Measurements from ENCODE around the gene TTC19. TPM values are rescaled to one million over a fixed set of nuclear protein-coding genes. Genes with fewer than 3 reads are reported as not detected.

Gene TTC19
- total RNA-seq, 1 donor from 2014 or later, result 21.9 TPM

DNA sequence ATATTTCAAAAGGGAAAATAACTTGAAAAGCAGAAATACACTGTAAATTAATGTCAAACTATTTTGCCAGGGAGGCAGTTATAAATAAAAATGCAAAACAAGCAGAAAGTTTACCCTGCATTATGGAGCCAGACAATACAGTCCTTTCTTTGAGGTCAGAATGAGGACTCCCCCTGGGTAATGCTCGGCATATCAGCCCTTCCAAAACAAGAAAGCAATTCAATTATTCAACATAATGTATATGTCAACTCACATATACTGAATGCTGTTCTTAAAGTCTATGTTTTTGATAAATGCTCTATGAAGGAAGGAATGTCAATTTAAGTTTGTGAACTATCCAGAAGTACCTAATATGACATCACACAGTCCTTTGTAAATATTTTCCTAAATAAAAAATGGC, 72.4 kb downstream of the TTC19 start:
- DNase-seq (ENCODE audit: low read depth) (no peak), FAIRE-seq (no peak)
- H3K4me1 Mint-ChIP-seq (ENCODE audit: low read depth, unreplicated experiment), result no peaks in the 10 kb centered on the region
- Histone ChIP-seq H3K9ac (ENCODE audit: low read length) (no peak overlapping the region), H3K79me2 (ENCODE audit: insufficient read depth, low read length) (peaks cover 4% of the 10 kb centered on the region), H3K4me3 (ENCODE audit: insufficient read depth, low read depth, low read length) (no peak overlapping the region), H3K36me3 (ENCODE audit: insufficient read depth, low read length) (peaks cover 61% of the 10 kb centered on the region), H3K4me2 (ENCODE audit: low read length) (no peak overlapping the region), H3K4me1 (ENCODE audit: insufficient read depth, low read length) (no peaks in the 10 kb centered on the region), H2AFZ (ENCODE audit: low read depth, low read length) (no peak overlapping the region), H4K20me1 (ENCODE audit: insufficient read depth, low read length) (peaks cover 9% of the 10 kb centered on the region), H3K27ac (ENCODE audit: low read depth, low read length) (no peak overlapping the region), H3K27me3 (ENCODE audit: insufficient read depth, low read length) (no peaks in the 10 kb centered on the region), H3K9me3 (ENCODE audit: insufficient read depth, low read depth, low read length) (no peaks in the 10 kb centered on the region)
- no peaks in the 10 kb centered on the region for H3K27me3 Mint-ChIP-seq (ENCODE audit: low read depth, unreplicated experiment)
- H3K36me3 Mint-ChIP-seq (ENCODE audit: low read depth, unreplicated experiment), result peaks cover 23% of the 10 kb centered on the region
- no peaks in the 10 kb centered on the region for H3K9me3 Mint-ChIP-seq (ENCODE audit: unreplicated experiment)
- no peak overlapping the region for H3K4me3 Mint-ChIP-seq (ENCODE audit: unreplicated experiment)
- no peak overlapping the region for H3K27ac Mint-ChIP-seq (ENCODE audit: unreplicated experiment)
- TF ChIP-seq, protein P1, sequence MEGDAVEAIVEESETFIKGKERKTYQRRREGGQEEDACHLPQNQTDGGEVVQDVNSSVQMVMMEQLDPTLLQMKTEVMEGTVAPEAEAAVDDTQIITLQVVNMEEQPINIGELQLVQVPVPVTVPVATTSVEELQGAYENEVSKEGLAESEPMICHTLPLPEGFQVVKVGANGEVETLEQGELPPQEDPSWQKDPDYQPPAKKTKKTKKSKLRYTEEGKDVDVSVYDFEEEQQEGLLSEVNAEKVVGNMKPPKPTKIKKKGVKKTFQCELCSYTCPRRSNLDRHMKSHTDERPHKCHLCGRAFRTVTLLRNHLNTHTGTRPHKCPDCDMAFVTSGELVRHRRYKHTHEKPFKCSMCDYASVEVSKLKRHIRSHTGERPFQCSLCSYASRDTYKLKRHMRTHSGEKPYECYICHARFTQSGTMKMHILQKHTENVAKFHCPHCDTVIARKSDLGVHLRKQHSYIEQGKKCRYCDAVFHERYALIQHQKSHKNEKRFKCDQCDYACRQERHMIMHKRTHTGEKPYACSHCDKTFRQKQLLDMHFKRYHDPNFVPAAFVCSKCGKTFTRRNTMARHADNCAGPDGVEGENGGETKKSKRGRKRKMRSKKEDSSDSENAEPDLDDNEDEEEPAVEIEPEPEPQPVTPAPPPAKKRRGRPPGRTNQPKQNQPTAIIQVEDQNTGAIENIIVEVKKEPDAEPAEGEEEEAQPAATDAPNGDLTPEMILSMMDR (IDR thresholded peaks at IDR 0.05; ENCODE audit: insufficient read depth, low read depth, low read length), result no peak
- TF ChIP-seq EZH2 (IDR thresholded peaks at IDR 0.05; ENCODE audit: insufficient read depth, low read length), result no peak

DNA sequence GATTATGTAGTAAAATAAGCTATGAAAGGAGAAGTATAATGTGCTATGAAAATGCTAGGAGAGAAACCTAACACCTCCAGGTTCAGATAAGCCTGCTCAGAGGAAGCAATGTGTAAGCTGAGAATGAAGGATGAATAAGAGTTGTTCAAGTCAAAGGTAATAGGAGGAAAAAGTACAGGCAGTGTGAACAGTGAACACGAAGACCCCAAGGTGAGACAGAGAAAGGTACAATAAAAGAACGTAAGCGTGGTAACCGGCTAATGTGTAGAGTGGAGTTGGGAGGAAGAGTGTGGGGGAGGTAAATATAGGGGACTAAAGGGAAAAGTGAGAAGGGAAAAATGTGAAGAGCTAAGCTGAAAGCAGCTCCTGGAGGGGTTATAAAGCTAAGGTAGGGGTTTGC, 74.2 kb downstream of the TTC19 start:
- Histone ChIP-seq H3K4me1 (ENCODE audit: insufficient read depth, low read length) (no peaks in the 10 kb centered on the region), H2AFZ (ENCODE audit: low read depth, low read length) (no peak overlapping the region), H3K4me3 (ENCODE audit: insufficient read depth, low read depth, low read length) (no peak overlapping the region), H3K9me3 (ENCODE audit: insufficient read depth, low read depth, low read length) (no peaks in the 10 kb centered on the region), H3K9ac (ENCODE audit: low read length) (no peak overlapping the region), H3K27me3 (ENCODE audit: insufficient read depth, low read length) (no peaks in the 10 kb centered on the region), H3K27ac (ENCODE audit: low read depth, low read length) (no peak overlapping the region), H4K20me1 (ENCODE audit: insufficient read depth, low read length) (peaks cover 9% of the 10 kb centered on the region), H3K36me3 (ENCODE audit: insufficient read depth, low read length) (peaks cover 57% of the 10 kb centered on the region), H3K4me2 (ENCODE audit: low read length) (no peak overlapping the region), H3K79me2 (ENCODE audit: insufficient read depth, low read length) (peaks cover 4% of the 10 kb centered on the region)
- no peak for TF ChIP-seq EZH2 (IDR thresholded peaks at IDR 0.05; ENCODE audit: insufficient read depth, low read length)
- TF ChIP-seq, protein P1 (IDR thresholded peaks at IDR 0.05; ENCODE audit: insufficient read depth, low read depth, low read length), result no peak
- peaks cover 23% of the 10 kb centered on the region for H3K36me3 Mint-ChIP-seq (ENCODE audit: low read depth, unreplicated experiment)
- H3K4me3 Mint-ChIP-seq (ENCODE audit: unreplicated experiment), result no peak overlapping the region
- FAIRE-seq, result no peak
- no peaks in the 10 kb centered on the region for H3K27me3 Mint-ChIP-seq (ENCODE audit: low read depth, unreplicated experiment)
- H3K27ac Mint-ChIP-seq (ENCODE audit: unreplicated experiment), result no peak overlapping the region
- H3K9me3 Mint-ChIP-seq (ENCODE audit: unreplicated experiment), result no peaks in the 10 kb centered on the region
- no peaks in the 10 kb centered on the region for H3K4me1 Mint-ChIP-seq (ENCODE audit: low read depth, unreplicated experiment)
- no peak for DNase-seq (ENCODE audit: low read depth)

DNA sequence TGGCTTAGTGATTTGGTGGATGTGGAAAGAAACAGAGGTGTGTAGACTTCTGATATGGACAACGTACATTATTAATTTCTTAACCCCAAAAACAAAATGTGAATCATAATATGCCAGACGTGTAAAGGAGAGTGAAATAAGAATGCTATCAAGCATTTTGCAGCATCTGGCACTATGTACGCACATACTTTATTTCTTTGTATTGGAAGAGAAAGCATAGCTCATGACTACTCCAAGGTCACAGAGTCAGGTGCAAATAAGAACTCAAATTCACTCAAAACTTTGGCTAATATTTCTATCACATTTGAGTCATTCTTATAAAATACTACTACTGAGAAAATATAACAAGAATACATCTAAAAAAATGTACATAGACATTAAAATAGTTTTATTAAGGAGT, 74.8 kb downstream of the TTC19 start:
- H3K4me3 Mint-ChIP-seq (ENCODE audit: unreplicated experiment), result no peak overlapping the region
- H3K4me1 ChIP-seq (ENCODE audit: insufficient read depth, low read length), result no peaks in the 10 kb centered on the region
- H3K27me3 Mint-ChIP-seq (ENCODE audit: low read depth, unreplicated experiment), result no peaks in the 10 kb centered on the region
- no peak overlapping the region for H3K4me3 ChIP-seq (ENCODE audit: insufficient read depth, low read depth, low read length)
- H3K9ac ChIP-seq (ENCODE audit: low read length), result no peak overlapping the region
- no peaks in the 10 kb centered on the region for H3K4me1 Mint-ChIP-seq (ENCODE audit: low read depth, unreplicated experiment)
- FAIRE-seq, result no peak
- H3K79me2 ChIP-seq (ENCODE audit: insufficient read depth, low read length), result peaks cover 4% of the 10 kb centered on the region
- H3K36me3 ChIP-seq (ENCODE audit: insufficient read depth, low read length), result peaks cover 57% of the 10 kb centered on the region
- H3K27ac ChIP-seq (ENCODE audit: low read depth, low read length), result no peak overlapping the region
- H3K9me3 Mint-ChIP-seq (ENCODE audit: unreplicated experiment), result no peaks in the 10 kb centered on the region
- TF ChIP-seq, protein P1 (IDR thresholded peaks at IDR 0.05; ENCODE audit: insufficient read depth, low read depth, low read length), result no peak
- TF ChIP-seq EZH2 (IDR thresholded peaks at IDR 0.05; ENCODE audit: insufficient read depth, low read length), result no peak
- H3K36me3 Mint-ChIP-seq (ENCODE audit: low read depth, unreplicated experiment), result peaks cover 22% of the 10 kb centered on the region
- DNase-seq (ENCODE audit: low read depth), result no peak
- no peak overlapping the region for H2AFZ ChIP-seq (ENCODE audit: low read depth, low read length)
- H3K9me3 ChIP-seq (ENCODE audit: insufficient read depth, low read depth, low read length), result no peaks in the 10 kb centered on the region
- no peaks in the 10 kb centered on the region for H3K27me3 ChIP-seq (ENCODE audit: insufficient read depth, low read length)
- H3K4me2 ChIP-seq (ENCODE audit: low read length), result no peak overlapping the region
- H3K27ac Mint-ChIP-seq (ENCODE audit: unreplicated experiment), result no peak overlapping the region
- H4K20me1 ChIP-seq (ENCODE audit: insufficient read depth, low read length), result peaks cover 9% of the 10 kb centered on the region
